Kidney (tissue), 14 donors: ENCODE results near the gene YAP1. TPM values are rescaled to one million over a fixed set of nuclear protein-coding genes. Genes with fewer than 3 reads are reported as not detected.

Source experiments
- DNase-seq, 5 donors: peaks; one replicate each; pipeline ENCODE4 v3.0.0-alpha.2; 2013 to 2020
- FAIRE-seq: peaks from 2 replicates; lab custom pipeline; 2012; peaks lifted over from hg19 to GRCh38; lab: Jason Lieb, UNC
- H3K27ac ChIP-seq, 2 donors: one replicate each; pipeline ENCODE4 v1.7.0; 2013; ENCODE audit warnings: low read depth in 2 of 2, low read length in 2 of 2, inconsistent platforms in 1 of 2
- H3K27me3 ChIP-seq: one replicate; pipeline ENCODE4 v1.7.1; 2013; ENCODE audit warnings: low read length, inconsistent platforms; ENCODE audit not compliant: control insufficient read depth, insufficient read depth
- H3K36me3 ChIP-seq, 3 donors: one replicate each; pipeline versions ENCODE4 v1.7.0 to v1.7.1; 2013; ENCODE audit warnings: low read length in 3 of 3, control low read depth in 1 of 3, inconsistent platforms in 1 of 3; ENCODE audit not compliant: insufficient read depth in 3 of 3, control insufficient read depth in 2 of 3
- H3K4me1 ChIP-seq, 3 donors: one replicate each; pipeline versions ENCODE4 v1.7.0 to v1.7.1; 2013; ENCODE audit warnings: low read length in 3 of 3, inconsistent platforms in 1 of 3, low read depth in 1 of 3; ENCODE audit not compliant: control insufficient read depth in 2 of 3, insufficient read depth in 2 of 3
- H3K4me3 ChIP-seq, 3 donors: one replicate each; pipeline versions ENCODE4 v1.7.0 to v1.8.1; 2013; ENCODE audit warnings: low read length in 3 of 3, control low read depth in 1 of 3, inconsistent platforms in 1 of 3
- H3K9ac ChIP-seq, 3 donors: one replicate each; pipeline versions ENCODE4 v1.7.0 to v1.7.1; 2013; ENCODE audit warnings: low read length in 3 of 3, control low read depth in 1 of 3, inconsistent platforms in 1 of 3
- H3K9me3 ChIP-seq, 3 donors: one replicate each; pipeline versions ENCODE4 v1.7.0 to v1.7.1; 2013; ENCODE audit warnings: low read length in 3 of 3, control low read depth in 1 of 3, inconsistent platforms in 1 of 3; ENCODE audit not compliant: control insufficient read depth in 2 of 3, insufficient read depth in 1 of 3
- CTCF ChIP-seq: IDR thresholded peaks from 3 replicates; pipeline ENCODE4 v1.5.1; 2012; ENCODE audit warnings: mild to moderate bottlenecking, moderate library complexity, borderline replicate concordance; ENCODE audit not compliant: insufficient read depth; ENCODE audit errors: extremely low read depth
- intact Hi-C: fragments of 100-400 bp; cut with DNase I; formaldehyde crosslinking; loops from one replicate; pipeline ENCODE4 v1.11.1; 2022
- polyA plus RNA-seq: library from polyadenylated mRNA; stranded (reverse); fragments of 350-450 nt; fragmentation: Illumina TruSeq; extraction: RNeasy Lipid Tissue Mini Kit (QIAGEN cat#74804); gene quantifications from one replicate; pipeline ENCODE4 v1.2.3, GENCODE V29; 2014; ENCODE audit warnings: low read depth, low replicate concordance; ENCODE audit not compliant: insufficient read depth
- total RNA-seq: library from RNA; stranded (reverse); fragmentation: NEBNext Ultra II Directional; extraction: Animal tissue kit (Norgen Biotek cat#: 25700); gene quantifications from one replicate; pipeline ENCODE4 v1.2.1, GENCODE V29; 2021
- donor health status: control.
- donor health status: control.
- donor health status: control.
- donor health status: control.
- donor health status: control.
- donor health status: DM: yes; HTN: yes; CAD: no.
- donor health status: Normal renal cell carcinoma (clear cell type).

Gene YAP1
- total and polyA plus RNA-seq, 2 donors from 2014 or later = 21.5 to 106 TPM

GRCh38 chr11:102276362-102276761 lies 166.1 kb downstream of the YAP1 start:
- no peak for TF ChIP-seq CTCF
- no peaks in the 10 kb centered on the region for H3K36me3 ChIP-seq
- DNase-seq (no peak), FAIRE-seq (no peak)
- H3K27ac ChIP-seq = no peak overlapping the region
- peaks cover 0 to 3% (median 0%) of the 10 kb centered on the region in 3 donors for H3K4me1 ChIP-seq
- intact Hi-C loops = no loop called here
- H3K4me3 ChIP-seq = no peak overlapping the region
- H3K9me3 ChIP-seq = no peaks in the 10 kb centered on the region
- no peak overlapping the region for H3K9ac ChIP-seq
- no peaks in the 10 kb centered on the region for H3K27me3 ChIP-seq

GRCh38 chr11:102276783-102277182 lies 166.5 kb downstream of the YAP1 start:
- H3K4me3 ChIP-seq = no peak overlapping the region
- peak in 1 of 5 donors; percentile 23 for DNase-seq
- intact Hi-C loops = no loop called here
- peaks cover 0 to 3% (median 0%) of the 10 kb centered on the region in 3 donors for H3K4me1 ChIP-seq
- no peak overlapping the region for H3K9ac ChIP-seq
- H3K27ac ChIP-seq = no peak overlapping the region
- H3K27me3 ChIP-seq = no peaks in the 10 kb centered on the region
- H3K36me3 ChIP-seq = no peaks in the 10 kb centered on the region
- no peak for FAIRE-seq
- TF ChIP-seq CTCF = no peak
- H3K9me3 ChIP-seq = no peaks in the 10 kb centered on the region

- Histone ChIP-seq H3K9ac (no peak overlapping the region), H3K4me1 (peaks cover 0 to 3% (median 0%) of the 10 kb centered on the region in 3 donors), H3K9me3 (no peaks in the 10 kb centered on the region), H3K27me3 (no peaks in the 10 kb centered on the region), H3K36me3 (no peaks in the 10 kb centered on the region), H3K4me3 (peak overlapping the region in 2 of 3 donors; percentile 43 to 44), H3K27ac (no peak overlapping the region)
- no peak for TF ChIP-seq CTCF
- DNase-seq (peak in 3 of 5 donors; percentile 48 to 90 (median 87)), FAIRE-seq (no peak)
- intact Hi-C loops = no loop called here
Measured at GRCh38 chr11:102279641-102280170, 169.5 kb downstream of the YAP1 start.
